Measurements from ENCODE around the gene ZNF77. TPM values are rescaled to one million over a fixed set of nuclear protein-coding genes. Genes with fewer than 3 reads are reported as not detected.

Gene ZNF77
- total RNA-seq, 4 donors from 2014 or later, result 2.4 to 17.9 (median 9.1) TPM

DNA sequence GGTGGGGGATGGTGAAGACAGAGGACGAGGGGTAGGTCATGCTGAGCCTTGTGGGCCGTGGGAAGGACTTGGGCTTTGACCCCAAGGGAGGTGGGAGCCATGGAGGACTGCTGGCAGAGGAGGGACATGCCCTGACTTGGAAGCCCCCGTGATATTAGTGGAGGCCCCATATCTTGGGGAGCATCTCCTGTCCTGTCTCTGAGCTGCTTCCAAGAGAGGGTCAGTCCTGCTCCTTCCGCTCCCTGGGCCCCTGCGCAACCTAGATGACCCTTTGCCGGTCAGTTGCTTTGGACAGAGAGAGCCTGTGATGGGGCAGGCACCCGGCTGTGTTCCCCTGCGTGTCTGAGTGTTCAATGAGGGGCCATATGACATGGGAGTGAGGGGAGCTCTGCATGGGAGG is 37.8 kb upstream of the ZNF77 start:
- intact Hi-C loops (cut with DNase I; ENCODE audit: low total_unique reads), result no loop called here
- Histone ChIP-seq H3K9me3 (no peaks in the 10 kb centered on the region), H3K4me3 (no peak overlapping the region), H3K36me3 (no peaks in the 10 kb centered on the region), H3K27ac (peak overlapping the region; percentile 93 to 95), H3K4me1 (peaks cover 5 to 10% of the 10 kb centered on the region in 2 donors), H3K27me3 (no peaks in the 10 kb centered on the region)
- DNase-seq, result no peak
- TF ChIP-seq, protein P1, sequence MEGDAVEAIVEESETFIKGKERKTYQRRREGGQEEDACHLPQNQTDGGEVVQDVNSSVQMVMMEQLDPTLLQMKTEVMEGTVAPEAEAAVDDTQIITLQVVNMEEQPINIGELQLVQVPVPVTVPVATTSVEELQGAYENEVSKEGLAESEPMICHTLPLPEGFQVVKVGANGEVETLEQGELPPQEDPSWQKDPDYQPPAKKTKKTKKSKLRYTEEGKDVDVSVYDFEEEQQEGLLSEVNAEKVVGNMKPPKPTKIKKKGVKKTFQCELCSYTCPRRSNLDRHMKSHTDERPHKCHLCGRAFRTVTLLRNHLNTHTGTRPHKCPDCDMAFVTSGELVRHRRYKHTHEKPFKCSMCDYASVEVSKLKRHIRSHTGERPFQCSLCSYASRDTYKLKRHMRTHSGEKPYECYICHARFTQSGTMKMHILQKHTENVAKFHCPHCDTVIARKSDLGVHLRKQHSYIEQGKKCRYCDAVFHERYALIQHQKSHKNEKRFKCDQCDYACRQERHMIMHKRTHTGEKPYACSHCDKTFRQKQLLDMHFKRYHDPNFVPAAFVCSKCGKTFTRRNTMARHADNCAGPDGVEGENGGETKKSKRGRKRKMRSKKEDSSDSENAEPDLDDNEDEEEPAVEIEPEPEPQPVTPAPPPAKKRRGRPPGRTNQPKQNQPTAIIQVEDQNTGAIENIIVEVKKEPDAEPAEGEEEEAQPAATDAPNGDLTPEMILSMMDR (IDR thresholded peaks at IDR 0.05), result no peak
- no peak for TF ChIP-seq POLR2A (IDR thresholded peaks at IDR 0.05)

DNA sequence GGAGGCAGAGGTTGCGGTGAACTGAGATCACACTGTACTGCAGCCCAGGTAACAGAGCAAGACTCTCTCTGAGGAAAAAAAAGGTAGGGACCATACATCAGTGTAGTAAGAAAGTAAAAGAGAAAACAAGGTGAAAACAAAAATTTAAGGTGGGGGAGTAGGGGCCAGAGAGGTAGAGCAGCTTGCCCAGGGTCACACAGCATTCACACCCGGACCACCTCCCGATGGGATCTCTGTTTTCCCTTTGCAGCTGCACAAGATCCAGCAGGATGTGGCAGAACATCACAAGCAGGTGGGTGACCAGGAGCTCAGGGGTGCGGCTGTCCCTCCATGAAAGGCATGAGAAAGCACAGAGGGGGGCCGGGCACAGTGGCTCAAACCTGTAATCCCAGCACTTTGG is 37.1 kb upstream of the ZNF77 start:
- Histone ChIP-seq H3K9me3 (no peaks in the 10 kb centered on the region), H3K36me3 (no peaks in the 10 kb centered on the region), H3K4me1 (peaks cover 6 to 11% of the 10 kb centered on the region in 2 donors), H3K27ac (peak overlapping the region; percentile 93 to 95), H3K27me3 (no peaks in the 10 kb centered on the region), H3K4me3 (no peak overlapping the region)
- TF ChIP-seq, protein P1 (IDR thresholded peaks at IDR 0.05), result no peak
- TF ChIP-seq POLR2A (IDR thresholded peaks at IDR 0.05), result no peak
- no peak for DNase-seq
- intact Hi-C loops (cut with DNase I; ENCODE audit: low total_unique reads), result no loop called here

DNA sequence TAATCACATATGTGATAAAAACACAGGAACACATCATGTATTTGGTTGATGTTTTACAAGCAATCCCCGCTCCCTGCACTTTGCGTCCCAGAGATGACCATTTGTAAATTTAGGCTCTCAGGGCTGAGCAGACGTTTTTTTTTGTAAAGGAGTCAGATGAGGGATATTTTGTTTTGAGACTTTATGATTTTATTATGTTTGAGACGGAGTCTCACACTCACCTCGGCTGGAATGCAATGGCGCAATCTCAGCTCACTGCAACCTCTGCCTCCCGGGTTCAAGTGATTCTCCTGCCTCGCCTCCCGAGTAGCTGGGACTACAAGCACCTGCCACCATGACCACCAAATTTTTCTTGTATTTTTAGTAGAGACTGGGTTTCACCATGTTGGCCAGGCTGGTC is 34.0 kb upstream of the ZNF77 start:
- Histone ChIP-seq H3K4me1 (peaks cover 15 to 29% of the 10 kb centered on the region in 2 donors), H3K9me3 (no peaks in the 10 kb centered on the region), H3K27me3 (no peaks in the 10 kb centered on the region), H3K4me3 (no peak overlapping the region), H3K27ac (peak overlapping the region; percentile 20 to 67), H3K36me3 (no peaks in the 10 kb centered on the region)
- no peak for DNase-seq
- TF ChIP-seq, protein P1 (IDR thresholded peaks at IDR 0.05), result no peak
- TF ChIP-seq POLR2A (IDR thresholded peaks at IDR 0.05), result no peak
- intact Hi-C loops (cut with DNase I; ENCODE audit: low total_unique reads), result loop anchor here (5.0 kb wide), 1 partner anchor 54 kb away; no protein-coding TSS in a partner anchor

GRCh38 chr19:2978166-2978767 is 33.5 kb upstream of the ZNF77 start:
- Histone ChIP-seq H3K4me3 (no peak overlapping the region), H3K27ac (peak overlapping the region; percentile 20 to 67), H3K4me1 (peaks cover 16 to 27% of the 10 kb centered on the region in 2 donors), H3K36me3 (no peaks in the 10 kb centered on the region), H3K27me3 (no peaks in the 10 kb centered on the region), H3K9me3 (no peaks in the 10 kb centered on the region)
- no peak for DNase-seq
- TF ChIP-seq POLR2A (IDR thresholded peaks at IDR 0.05), result no peak
- TF ChIP-seq, protein P1 (IDR thresholded peaks at IDR 0.05), result no peak
- intact Hi-C loops (cut with DNase I; ENCODE audit: low total_unique reads), result loop anchor here (5.0 kb wide), 1 partner anchor 54 kb away; no protein-coding TSS in a partner anchor

GRCh38 chr19:2977746-2978138 is 33.0 kb upstream of the ZNF77 start:
- intact Hi-C loops (cut with DNase I; ENCODE audit: low total_unique reads), result loop anchor here (5.0 kb wide), 1 partner anchor 55 kb away; no protein-coding TSS in a partner anchor

More at GRCh38 chr19:2977746-2978138, 33.0 kb upstream of the ZNF77 start:
- H3K9me3 ChIP-seq, result no peaks in the 10 kb centered on the region
- H3K36me3 ChIP-seq, result no peaks in the 10 kb centered on the region
- no peaks in the 10 kb centered on the region for H3K27me3 ChIP-seq
- H3K27ac ChIP-seq, result peak overlapping the region; percentile 20 to 67
- no peak overlapping the region for H3K4me3 ChIP-seq
- H3K4me1 ChIP-seq, result peaks cover 20 to 26% of the 10 kb centered on the region in 2 donors
- TF ChIP-seq, protein P1 (IDR thresholded peaks at IDR 0.05), result no peak
- no peak for TF ChIP-seq POLR2A (IDR thresholded peaks at IDR 0.05)
- no peak for DNase-seq
